ENCODE data around the gene PODXL.

DNA sequence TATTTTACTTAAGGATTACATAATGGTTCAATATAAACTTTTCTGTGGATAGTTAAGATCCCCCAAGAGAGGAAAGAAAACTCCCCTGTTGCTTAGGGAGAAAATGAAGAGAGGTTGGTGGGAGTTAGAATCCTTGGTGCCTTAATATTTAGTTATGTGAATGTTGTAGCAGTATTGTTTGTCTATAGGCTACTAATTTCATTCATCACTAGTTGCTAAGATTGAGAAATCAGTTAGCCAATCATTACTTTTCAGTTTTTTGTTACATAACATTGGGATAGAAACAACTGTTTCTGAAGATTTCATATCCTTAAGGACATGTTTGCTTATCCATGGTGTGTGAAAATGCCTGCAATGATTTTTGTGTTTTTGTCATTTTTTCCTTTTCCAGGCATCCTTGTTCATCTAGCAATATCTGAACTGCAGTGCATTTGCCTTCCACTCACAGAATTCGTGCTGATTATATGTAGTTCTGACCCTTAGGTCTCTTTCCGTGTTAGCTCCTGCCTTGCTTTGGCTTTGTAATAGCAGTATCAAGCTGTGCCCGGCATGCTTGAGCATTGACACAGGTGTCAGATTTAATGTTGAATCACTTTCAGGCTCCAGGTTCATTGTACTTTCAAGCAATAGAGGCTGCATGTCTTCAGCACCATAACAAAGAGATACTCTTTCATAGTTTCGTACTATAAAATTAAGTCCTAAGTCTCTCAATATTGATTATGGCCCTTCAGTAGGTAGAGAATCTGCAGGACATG, 85.0 kb downstream of the PODXL start:
- no peak for TF ChIP-seq CTCF (IDR thresholded peaks at IDR 0.05; ENCODE audit: insufficient read depth, low read length, poor library complexity, severe bottlenecking)
- no peak for TF ChIP-seq EZH2phosphoT487 (conservative IDR thresholded peaks at IDR 0.05; ENCODE audit: low read length)

All from SU-DHL-6 (cell line).